GM13977 (cell line): ENCODE measurements around the gene MYL7.

Source experiments
- DNase-seq: peaks from one replicate; pipeline ENCODE4 v3.0.0; 2012; ENCODE audit warnings: low spot score
- in situ Hi-C: fragments of 300-500 bp; cut with MboI; formaldehyde crosslinking; loops from one replicate; pipeline ENCODE4 v1.12.0; 2022; ENCODE audit warnings: low sequenced_read_pairs, low pct_unique_long_range_greater_than_20kb, mixed read lengths, inconsistent platforms; ENCODE audit not compliant: unreplicated experiment
- TF ChIP-seq, protein P1 (sequence below): IDR thresholded peaks from 2 replicates; pipeline ENCODE4 v1.5.1; 2012; ENCODE audit warnings: mild to moderate bottlenecking, control low read depth; ENCODE audit not compliant: insufficient read depth; ENCODE audit errors: extremely low read depth, missing control alignments

Gene MYL7, protein sequence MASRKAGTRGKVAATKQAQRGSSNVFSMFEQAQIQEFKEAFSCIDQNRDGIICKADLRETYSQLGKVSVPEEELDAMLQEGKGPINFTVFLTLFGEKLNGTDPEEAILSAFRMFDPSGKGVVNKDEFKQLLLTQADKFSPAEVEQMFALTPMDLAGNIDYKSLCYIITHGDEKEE

DNA sequence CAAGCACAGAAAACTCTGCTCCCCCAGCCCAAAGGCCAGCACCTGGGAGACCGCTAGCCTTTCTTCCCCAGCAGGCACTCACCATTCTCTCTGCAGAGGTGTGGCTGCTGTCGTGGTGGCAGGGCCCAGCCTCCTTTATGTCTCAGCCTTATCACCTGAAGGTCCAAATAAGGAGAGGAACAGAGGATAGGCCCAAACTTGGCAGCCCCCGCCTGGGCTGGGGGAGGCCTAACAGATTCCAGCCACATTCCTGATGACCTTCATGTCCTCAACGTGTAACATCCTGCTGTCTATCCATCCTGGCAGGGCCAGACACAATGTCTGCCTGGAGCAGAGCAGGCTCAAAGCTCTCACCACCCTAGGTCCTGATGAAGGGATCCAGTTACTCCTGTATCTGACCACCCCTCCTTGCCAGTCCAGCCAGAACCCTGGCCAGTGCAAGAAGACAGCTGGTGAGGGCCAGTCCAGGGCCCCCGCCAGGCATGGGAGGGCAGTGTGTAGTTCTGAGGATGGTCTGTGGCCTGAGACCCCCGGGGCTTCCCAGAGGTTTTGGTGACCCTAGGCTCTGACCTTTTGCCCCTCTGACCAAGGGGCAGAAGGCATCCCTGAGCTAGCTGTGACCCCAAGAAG, at the start of gene MYL7:
TSS of gene MYL7 (minus strand) at position 112 of the 630 bp plus-strand sequence. CDS start at position 85, 27 bp downstream.
- in situ Hi-C loops: no loop called here
- TF ChIP-seq, protein P1, sequence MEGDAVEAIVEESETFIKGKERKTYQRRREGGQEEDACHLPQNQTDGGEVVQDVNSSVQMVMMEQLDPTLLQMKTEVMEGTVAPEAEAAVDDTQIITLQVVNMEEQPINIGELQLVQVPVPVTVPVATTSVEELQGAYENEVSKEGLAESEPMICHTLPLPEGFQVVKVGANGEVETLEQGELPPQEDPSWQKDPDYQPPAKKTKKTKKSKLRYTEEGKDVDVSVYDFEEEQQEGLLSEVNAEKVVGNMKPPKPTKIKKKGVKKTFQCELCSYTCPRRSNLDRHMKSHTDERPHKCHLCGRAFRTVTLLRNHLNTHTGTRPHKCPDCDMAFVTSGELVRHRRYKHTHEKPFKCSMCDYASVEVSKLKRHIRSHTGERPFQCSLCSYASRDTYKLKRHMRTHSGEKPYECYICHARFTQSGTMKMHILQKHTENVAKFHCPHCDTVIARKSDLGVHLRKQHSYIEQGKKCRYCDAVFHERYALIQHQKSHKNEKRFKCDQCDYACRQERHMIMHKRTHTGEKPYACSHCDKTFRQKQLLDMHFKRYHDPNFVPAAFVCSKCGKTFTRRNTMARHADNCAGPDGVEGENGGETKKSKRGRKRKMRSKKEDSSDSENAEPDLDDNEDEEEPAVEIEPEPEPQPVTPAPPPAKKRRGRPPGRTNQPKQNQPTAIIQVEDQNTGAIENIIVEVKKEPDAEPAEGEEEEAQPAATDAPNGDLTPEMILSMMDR: no peak
- DNase-seq: no peak

DNA sequence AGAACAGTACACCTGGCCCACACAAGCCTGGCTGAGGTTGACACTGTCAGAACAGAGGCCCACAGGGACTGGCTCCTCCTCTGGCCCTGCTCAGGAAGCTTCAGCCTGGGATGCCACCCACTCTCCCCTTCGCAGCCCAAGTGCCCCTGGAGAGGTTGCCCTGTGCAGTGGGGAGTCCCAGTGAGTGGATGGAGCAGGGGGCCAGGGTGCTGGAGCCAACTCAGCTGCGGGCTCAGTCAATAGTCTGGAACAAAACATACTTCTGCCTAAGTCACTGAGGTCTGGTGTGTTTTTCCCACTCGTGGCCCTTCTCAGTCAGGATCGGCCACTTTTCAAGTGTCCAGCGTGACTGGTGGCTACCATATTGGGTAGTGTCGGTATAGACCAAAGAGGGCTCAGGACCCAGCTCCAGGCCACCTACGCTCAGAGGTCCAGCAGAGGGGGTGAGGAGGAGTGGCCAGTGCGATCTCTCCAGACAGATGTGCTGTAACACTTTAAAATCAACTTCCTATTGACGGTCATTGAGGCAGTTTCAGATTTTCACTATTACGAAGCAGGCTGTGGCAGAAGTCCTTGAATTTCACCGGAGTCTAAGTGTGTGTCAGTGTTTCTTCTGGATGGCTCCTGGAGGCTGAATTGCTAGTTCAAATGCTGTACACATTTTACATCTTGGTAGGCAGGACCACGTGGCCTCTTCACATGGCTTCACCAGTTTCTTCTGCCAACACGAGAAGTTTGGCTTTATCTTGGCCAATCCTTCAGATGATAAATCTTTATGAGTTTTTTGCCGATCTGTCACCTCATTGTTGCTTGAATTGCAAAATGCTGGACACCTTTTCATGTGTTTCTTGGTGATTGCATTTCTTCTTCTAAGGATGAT, 49.1 kb upstream of the MYL7 start:
- in situ Hi-C loops: loop anchor here (10.0 kb wide), 1 partner anchor 115 kb away; no protein-coding TSS in a partner anchor
- TF ChIP-seq, protein P1: no peak
- no peak for DNase-seq

DNA sequence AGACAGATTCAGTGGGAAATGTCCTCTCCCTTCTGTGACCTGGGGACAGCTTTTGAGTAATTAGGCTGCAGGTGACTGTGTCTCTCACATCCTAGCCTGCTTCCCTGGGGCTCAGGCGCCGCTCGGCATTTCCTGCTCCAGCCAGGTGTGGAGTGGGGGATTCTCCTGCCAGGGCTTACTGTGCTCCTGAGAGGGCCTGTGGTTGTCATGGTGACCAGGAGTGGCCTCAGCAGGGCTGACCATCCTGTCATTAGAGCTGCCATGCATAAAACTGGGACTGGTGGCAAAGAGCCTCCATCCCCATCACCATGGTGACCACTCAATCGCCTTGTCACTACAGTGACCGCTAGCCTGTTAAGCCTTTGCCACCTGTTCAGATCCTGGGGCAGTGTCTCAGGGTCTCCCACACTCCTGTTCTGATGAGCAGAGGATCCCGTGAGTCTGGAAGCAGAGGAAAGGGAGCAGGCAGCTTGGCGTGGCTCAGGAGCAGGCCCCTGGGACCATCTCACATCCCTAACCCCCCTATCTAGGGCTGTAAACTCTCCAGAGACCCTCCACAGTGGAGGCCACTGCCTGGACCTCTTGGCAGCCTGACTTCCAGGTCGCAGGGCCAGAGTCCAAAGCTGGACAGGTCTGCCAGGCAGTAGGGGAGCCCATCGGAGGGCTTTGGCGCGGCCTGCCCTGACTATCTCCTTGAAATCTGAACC, 48.3 kb upstream of the MYL7 start, which contains the start of gene GCK:
TSS of gene GCK (minus strand) at position 154 of the 707 bp plus-strand sequence. CDS start 486 bp downstream, outside the sequence.
- DNase-seq: no peak
- in situ Hi-C loops: no loop called here
- TF ChIP-seq, protein P1: no peak

DNA sequence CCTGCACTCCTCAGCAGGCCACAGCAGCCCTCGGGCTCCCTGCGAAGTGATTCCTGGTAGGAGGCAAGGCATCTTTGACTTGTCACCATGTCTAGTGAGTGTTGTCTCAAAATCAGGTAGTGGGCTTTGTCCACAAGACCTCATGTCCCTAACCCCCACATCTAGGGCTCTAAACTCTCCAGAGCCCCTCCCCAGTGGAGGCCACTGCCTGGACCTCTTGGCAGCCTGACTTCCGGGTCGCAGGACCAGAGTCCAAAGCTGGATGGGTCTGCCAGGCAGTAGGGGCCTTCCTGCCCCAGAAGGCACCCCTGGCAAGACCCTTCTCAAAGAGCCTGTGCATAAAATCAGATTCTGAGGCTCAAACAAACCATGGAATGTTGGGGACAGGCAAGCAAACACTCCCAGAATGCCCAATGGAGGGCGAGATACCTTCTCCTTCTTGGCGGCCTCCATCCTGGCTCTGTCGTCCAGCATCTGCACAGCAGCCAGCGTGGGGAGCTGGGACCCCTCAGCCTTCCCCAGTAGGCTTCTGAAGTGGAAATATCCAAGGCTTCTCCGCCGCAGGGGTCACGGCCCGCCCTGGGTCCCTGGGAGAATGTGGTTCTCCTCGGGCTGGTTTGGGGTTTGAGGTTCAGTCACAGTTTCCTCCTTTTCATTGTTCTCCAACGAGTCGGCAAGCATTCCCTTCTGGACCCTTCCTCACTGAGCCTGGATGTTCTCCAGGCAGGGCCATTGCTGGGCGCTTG, 47.5 kb upstream of the MYL7 start:
- TF ChIP-seq, protein P1: no peak
- in situ Hi-C loops: no loop called here
- DNase-seq: no peak

DNA sequence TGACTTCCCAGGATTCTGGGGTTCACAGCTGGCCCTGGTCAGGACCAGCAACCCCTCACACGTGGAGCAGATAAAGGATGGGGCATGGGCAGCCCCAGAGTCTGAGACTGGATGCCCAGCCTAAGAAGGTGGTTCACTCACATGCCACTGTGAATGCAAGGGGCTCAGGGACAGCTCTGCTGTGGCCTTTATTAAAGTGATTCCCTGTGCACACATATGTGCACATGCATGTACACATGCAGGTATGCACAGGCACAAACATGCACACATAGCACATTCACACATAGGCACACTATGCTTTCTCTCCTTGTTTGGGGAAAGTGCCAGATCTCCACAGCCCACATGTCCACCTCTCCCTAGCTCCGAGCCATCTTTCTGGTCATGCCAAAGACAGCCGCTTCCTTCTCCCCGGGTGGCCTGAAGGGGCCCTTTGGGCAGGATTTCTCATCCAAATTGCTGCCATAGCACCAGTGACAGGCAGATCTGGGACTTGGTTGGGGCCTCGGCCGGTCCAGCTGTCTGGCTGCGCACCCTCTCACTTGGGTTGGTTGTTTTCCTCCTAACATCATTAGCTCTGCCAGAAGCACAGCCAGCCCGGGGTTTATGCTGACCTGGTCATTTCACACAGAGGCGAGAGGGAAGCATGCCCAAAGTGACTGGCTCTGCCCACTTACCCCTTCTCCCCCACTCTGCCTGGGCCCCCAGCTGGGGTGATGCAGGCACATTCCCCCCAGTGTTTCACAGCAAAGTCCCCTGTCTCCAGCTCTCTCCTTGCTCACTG, 46.7 kb upstream of the MYL7 start:
- DNase-seq: no peak
- TF ChIP-seq, protein P1: no peak
- in situ Hi-C loops: no loop called here
